Measurements from ENCODE around the gene CSNK1E.

DNA sequence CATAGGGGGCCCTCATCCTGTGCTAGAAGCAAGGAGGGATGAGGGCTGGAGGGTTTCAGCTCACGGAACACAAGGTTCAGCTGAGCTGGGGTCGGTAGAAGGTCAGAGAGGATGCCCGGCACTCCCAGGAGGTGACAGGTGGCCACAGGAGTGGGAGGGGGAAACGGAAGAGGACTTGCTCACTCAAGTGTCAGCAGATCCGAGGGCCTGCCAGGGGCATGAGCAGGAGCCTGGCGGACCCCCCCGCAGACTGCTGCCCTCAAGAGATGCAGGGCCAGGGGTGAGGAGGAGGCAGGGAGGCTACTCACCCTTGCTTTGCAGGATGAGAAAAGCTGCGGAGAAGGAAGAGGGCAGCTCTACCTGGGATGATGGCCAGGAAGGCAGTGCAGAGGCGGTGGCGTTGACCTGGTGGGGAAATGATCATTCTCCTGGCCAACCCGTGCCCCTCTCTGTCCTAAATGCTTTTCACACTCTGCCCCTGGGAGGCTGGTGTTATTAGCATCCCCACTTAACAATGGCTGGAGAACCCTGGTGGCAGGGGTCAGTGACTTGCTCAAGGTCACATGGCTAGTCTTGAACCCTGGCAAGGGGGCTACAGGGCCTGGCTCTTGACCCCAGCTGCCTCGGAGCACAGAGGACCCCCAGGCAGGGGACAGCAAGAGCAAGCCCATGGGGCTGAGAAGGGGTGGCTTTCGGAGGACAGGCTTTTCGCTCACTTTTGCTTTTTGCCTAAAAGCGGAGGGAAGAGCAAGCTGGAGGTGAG, 30.1 kb upstream of the CSNK1E start:
- TF ChIP-seq, protein P1, sequence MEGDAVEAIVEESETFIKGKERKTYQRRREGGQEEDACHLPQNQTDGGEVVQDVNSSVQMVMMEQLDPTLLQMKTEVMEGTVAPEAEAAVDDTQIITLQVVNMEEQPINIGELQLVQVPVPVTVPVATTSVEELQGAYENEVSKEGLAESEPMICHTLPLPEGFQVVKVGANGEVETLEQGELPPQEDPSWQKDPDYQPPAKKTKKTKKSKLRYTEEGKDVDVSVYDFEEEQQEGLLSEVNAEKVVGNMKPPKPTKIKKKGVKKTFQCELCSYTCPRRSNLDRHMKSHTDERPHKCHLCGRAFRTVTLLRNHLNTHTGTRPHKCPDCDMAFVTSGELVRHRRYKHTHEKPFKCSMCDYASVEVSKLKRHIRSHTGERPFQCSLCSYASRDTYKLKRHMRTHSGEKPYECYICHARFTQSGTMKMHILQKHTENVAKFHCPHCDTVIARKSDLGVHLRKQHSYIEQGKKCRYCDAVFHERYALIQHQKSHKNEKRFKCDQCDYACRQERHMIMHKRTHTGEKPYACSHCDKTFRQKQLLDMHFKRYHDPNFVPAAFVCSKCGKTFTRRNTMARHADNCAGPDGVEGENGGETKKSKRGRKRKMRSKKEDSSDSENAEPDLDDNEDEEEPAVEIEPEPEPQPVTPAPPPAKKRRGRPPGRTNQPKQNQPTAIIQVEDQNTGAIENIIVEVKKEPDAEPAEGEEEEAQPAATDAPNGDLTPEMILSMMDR (IDR thresholded peaks at IDR 0.05), result no peak
- TF ChIP-seq ZFX (IDR thresholded peaks at IDR 0.05; ENCODE audit: borderline replicate concordance), result no peak
